ENCODE measurements around the gene SKOR1. TPM values are rescaled to one million over a fixed set of nuclear protein-coding genes. Genes with fewer than 3 reads are reported as not detected.
A peak's percentile ranks its signal among the peaks of the same experiment; 100 is the strongest.

Gene SKOR1
- total and polyA plus RNA-seq, 10 of the 15 experiments (the other 5 are each of a cell fraction or from before 2014, with no cell fraction given), result 0.04 to 0.36 (median 0.10) TPM; not detected in 4

DNA sequence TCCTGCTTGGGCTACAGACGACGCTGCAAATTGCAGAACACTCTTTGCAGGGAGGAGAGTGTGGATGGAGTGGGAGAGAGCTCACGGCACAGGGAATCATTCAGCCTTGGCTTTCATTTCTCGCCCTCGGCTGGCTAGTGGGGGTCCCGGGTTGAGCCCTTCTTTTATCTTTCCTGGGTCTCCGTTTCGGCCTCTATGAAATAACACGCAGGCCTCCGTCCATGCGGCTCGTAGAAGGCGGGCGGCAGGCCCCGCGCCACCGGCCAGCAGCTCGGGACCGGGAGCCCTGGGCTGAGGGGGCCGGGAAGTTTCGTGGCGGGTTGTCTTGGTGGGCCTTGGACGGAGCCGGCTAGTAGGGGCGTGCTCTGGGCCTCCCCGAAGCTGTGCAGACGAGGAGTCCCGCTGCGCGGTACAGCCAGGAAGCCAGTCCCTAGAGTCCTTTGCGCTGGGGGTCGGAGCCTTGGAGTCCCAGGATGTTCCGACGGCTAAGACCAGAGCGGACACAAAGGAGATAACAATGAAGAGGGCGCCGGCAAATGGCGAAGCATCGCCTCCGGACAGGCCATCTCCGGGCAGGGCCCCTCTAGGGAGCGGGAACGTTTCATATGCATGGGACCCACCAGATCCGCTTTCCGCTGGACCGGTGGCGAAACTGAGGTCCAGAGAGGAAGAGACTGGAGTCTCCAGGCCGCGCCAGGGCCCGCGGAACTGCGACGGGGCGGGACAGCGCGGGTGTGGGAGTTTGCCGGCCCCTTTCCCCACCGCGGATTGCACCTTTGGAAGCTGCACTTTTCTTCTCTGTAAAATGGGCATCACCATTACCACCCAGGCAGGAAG lies 10.2 kb downstream of the SKOR1 start:
- in situ Hi-C loops (cut with MboI), result loop anchor here (5.0 kb wide), 2 partner anchors 378 to 888 kb away; no protein-coding TSS in a partner anchor
- CTCF ChIA-PET, result interaction anchor here (0.6 to 4.6 kb wide), 31 partner anchors 10 to 889 kb away, joined by 3 to 111 read pairs (median 4); partner anchors contain the start of genes C15orf61 and SKOR1
- 33% methylated on average over 53 of the region's 59 CpGs for WGBS (ENCODE audit: insufficient coverage, insufficient replicate concordance, low lambda C conversion rate, missing lambda C conversion rate)

More for the DNA sequence above, 10.2 kb downstream of the SKOR1 start:
- ATAC-seq (peak; percentile 1; the same call in 2 of the 3 replicates), FAIRE-seq (no peak), DNase-seq (ENCODE audit: low read depth, low spot score) (no peak)
- no peak overlapping the region; the same call in 1 of the 2 replicates for H3K9ac ChIP-seq (ENCODE audit: control insufficient read depth, insufficient read depth, low read length)
- POLR2A ChIA-PET, result interaction anchor here (0.6 kb wide), 1 partner anchor 378 kb away, joined by 3 read pairs; no protein-coding TSS in a partner anchor
- RAD21 ChIA-PET (ENCODE audit: unreplicated experiment), result interaction anchor here (0.8 to 4.1 kb wide), 13 partner anchors 17 to 888 kb away, joined by 3 to 26 read pairs (median 4); no protein-coding TSS in a partner anchor
- no TSS peak for BruUV-seq (replicated peaks)
- H3K36me3 ChIP-seq (ENCODE audit: control insufficient read depth in 2 of 2, insufficient read depth in 2 of 2, low read length in 1 of 2), result no peaks in the 10 kb centered on the region
- H3K27me3 ChIP-seq (replicated peaks in 1 of 2; ENCODE audit: control insufficient read depth in 2 of 2, insufficient read depth in 2 of 2, low read length in 1 of 2), result peaks cover 18 to 30% of the 10 kb centered on the region in 2 experiments
- TF ChIP-seq IKZF1 (conservative IDR thresholded peaks at IDR 0.05) (peak; percentile 55), SUZ12 (IDR thresholded peaks at IDR 0.05; ENCODE audit: unreplicated experiment) (peak; percentile 76), LARP7 (IDR thresholded peaks at IDR 0.05) (0 out of 2 replicates have a peak, but pooled peaks have one; percentile 15)
- TF ChIP-seq, protein P1, sequence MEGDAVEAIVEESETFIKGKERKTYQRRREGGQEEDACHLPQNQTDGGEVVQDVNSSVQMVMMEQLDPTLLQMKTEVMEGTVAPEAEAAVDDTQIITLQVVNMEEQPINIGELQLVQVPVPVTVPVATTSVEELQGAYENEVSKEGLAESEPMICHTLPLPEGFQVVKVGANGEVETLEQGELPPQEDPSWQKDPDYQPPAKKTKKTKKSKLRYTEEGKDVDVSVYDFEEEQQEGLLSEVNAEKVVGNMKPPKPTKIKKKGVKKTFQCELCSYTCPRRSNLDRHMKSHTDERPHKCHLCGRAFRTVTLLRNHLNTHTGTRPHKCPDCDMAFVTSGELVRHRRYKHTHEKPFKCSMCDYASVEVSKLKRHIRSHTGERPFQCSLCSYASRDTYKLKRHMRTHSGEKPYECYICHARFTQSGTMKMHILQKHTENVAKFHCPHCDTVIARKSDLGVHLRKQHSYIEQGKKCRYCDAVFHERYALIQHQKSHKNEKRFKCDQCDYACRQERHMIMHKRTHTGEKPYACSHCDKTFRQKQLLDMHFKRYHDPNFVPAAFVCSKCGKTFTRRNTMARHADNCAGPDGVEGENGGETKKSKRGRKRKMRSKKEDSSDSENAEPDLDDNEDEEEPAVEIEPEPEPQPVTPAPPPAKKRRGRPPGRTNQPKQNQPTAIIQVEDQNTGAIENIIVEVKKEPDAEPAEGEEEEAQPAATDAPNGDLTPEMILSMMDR (IDR thresholded peaks at IDR 0.05 in 2 of 3, conservative IDR thresholded peaks at IDR 0.05 in 1 of 3; ENCODE audit: control insufficient read depth in 2 of 3, extremely low read depth in 1 of 3, insufficient read depth in 1 of 3, low read depth in 3 of 3, low read length in 3 of 3), result 0 out of 6 replicates have a peak, but pooled peaks of 1 of the 3 experiments have one; percentile 6
- TF ChIP-seq, protein P2, sequence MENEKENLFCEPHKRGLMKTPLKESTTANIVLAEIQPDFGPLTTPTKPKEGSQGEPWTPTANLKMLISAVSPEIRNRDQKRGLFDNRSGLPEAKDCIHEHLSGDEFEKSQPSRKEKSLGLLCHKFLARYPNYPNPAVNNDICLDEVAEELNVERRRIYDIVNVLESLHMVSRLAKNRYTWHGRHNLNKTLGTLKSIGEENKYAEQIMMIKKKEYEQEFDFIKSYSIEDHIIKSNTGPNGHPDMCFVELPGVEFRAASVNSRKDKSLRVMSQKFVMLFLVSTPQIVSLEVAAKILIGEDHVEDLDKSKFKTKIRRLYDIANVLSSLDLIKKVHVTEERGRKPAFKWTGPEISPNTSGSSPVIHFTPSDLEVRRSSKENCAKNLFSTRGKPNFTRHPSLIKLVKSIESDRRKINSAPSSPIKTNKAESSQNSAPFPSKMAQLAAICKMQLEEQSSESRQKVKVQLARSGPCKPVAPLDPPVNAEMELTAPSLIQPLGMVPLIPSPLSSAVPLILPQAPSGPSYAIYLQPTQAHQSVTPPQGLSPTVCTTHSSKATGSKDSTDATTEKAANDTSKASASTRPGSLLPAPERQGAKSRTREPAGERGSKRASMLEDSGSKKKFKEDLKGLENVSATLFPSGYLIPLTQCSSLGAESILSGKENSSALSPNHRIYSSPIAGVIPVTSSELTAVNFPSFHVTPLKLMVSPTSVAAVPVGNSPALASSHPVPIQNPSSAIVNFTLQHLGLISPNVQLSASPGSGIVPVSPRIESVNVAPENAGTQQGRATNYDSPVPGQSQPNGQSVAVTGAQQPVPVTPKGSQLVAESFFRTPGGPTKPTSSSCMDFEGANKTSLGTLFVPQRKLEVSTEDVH (IDR thresholded peaks at IDR 0.05; ENCODE audit: low read depth, partially characterized antibody), result no peak
- no peaks in the 10 kb centered on the region for H3K79me2 ChIP-seq (ENCODE audit: control insufficient read depth, insufficient read depth, low read length)
- intact Hi-C loops (cut with micrococcal nuclease; ENCODE audit: unreplicated experiment), result loop anchor here (1.0 to 10.0 kb wide), 4 partner anchors 231 to 888 kb away; no protein-coding TSS in a partner anchor
- H3K4me3 ChIP-seq, result peak overlapping the region; percentile 65
- no peaks in the 10 kb centered on the region; the same call in 2 of the 3 replicates for H3K9me3 ChIP-seq (replicated peaks; ENCODE audit: control insufficient read depth, insufficient read depth, low read length)
- H4K20me1 ChIP-seq (ENCODE audit: control insufficient read depth, insufficient read depth), result no peaks in the 10 kb centered on the region; the same call in 1 of the 2 replicates
- H3K4me1 ChIP-seq (ENCODE audit: control insufficient read depth, insufficient read depth, low read length), result peaks cover 23% of the 10 kb centered on the region
- peak overlapping the region; percentile 56 for H2AFZ ChIP-seq (ENCODE audit: control insufficient read depth, low read depth, low read length)
- no peak overlapping the region for H3K27ac ChIP-seq (ENCODE audit: control insufficient read depth, insufficient read depth)
- SMC1A ChIA-PET (ENCODE audit: uncharacterized antibody, unreplicated experiment), result interaction anchor here (0.8 to 4.2 kb wide), 14 partner anchors 53 to 885 kb away, joined by 3 to 51 read pairs (median 4); no protein-coding TSS in a partner anchor
- peak overlapping the region; percentile 98 for H3K4me2 ChIP-seq (ENCODE audit: control insufficient read depth, insufficient read depth)

Measured in GM12878 (cell line).